WTC11 (cell line): ENCODE results near the gene SGIP1. TPM values are rescaled to one million over a fixed set of nuclear protein-coding genes. Genes with fewer than 3 reads are reported as not detected.

Experiments
- ATAC-seq: fragments of 200-7000 bp; cut with Tn5 transposase; 2 replicates; pipeline ENCODE4 v1.10.0; 2021; ENCODE audit warnings: mild to moderate bottlenecking, moderate library complexity
- CTCF ChIA-PET: fragments of 300-600 bp; sonication (Branson Sonifier 250); formaldehyde crosslinking; loops from one replicate; lab custom pipeline; 2021; ENCODE audit warnings: antibody characterized with exemption; lab: Charles Lee
- POLR2A ChIA-PET: fragments of 350-600 bp; sonication (Branson Sonifier 250); formaldehyde crosslinking; loops from one replicate; lab custom pipeline; 2021; ENCODE audit warnings: antibody characterized with exemption; lab: Charles Lee
- DNase-seq: peaks from one replicate; pipeline ENCODE4 v3.0.0; 2021; ENCODE audit warnings: low spot score
- H3K27ac Mint-ChIP-seq: 2 replicates; pipeline ENCODE4 v1.8.0; 2021; ENCODE audit warnings: mixed read lengths
- H3K27me3 Mint-ChIP-seq: 2 replicates; pipeline ENCODE4 v1.8.0; 2021; ENCODE audit warnings: low read depth, mild to moderate bottlenecking, moderate library complexity, mixed read lengths
- H3K36me3 Mint-ChIP-seq: 2 replicates; pipeline ENCODE4 v1.8.0; 2021; ENCODE audit warnings: mixed read lengths
- H3K4me1 Mint-ChIP-seq: 2 replicates; pipeline ENCODE4 v1.8.0; 2022; ENCODE audit warnings: mixed read lengths
- H3K4me3 Mint-ChIP-seq: 2 replicates; pipeline ENCODE4 v1.8.0; 2021; ENCODE audit warnings: mild to moderate bottlenecking, moderate library complexity, mixed read lengths
- H3K9me3 Mint-ChIP-seq: 2 replicates; pipeline ENCODE4 v1.8.0; 2021; ENCODE audit warnings: mixed read lengths
- CREM ChIP-seq: sonication (generic); formaldehyde crosslinking; IDR thresholded peaks from 2 replicates; pipeline ENCODE4 v1.8.1; 2022; ENCODE audit warnings: mild to moderate bottlenecking, missing genetic modification reagents, moderate library complexity
- CTCF ChIP-seq: fragments of 200-600 bp; IDR thresholded peaks from 2 replicates; pipeline ENCODE4 v1.8.0; 2022; ENCODE audit warnings: antibody characterized with exemption
- E2F1 ChIP-seq: sonication (generic); formaldehyde crosslinking; IDR thresholded peaks from 2 replicates; pipeline ENCODE4 v1.8.0; 2022; ENCODE audit warnings: mild to moderate bottlenecking, missing genetic modification reagents
- E2F4 ChIP-seq: sonication (generic); formaldehyde crosslinking; IDR thresholded peaks from 2 replicates; pipeline ENCODE4 v1.8.1; 2022; ENCODE audit warnings: low read depth, mild to moderate bottlenecking, moderate library complexity, missing genetic modification reagents, borderline replicate concordance
- E2F5 ChIP-seq: sonication (generic); formaldehyde crosslinking; IDR thresholded peaks from 2 replicates; pipeline ENCODE4 v1.8.1; 2022; ENCODE audit warnings: mild to moderate bottlenecking, moderate library complexity, missing genetic modification reagents
- EMX1 ChIP-seq: fragments of 250-450 bp; sonication (Bioruptor Pico); IDR thresholded peaks from 2 replicates; pipeline ENCODE4 v1.8.0; 2021; ENCODE audit warnings: mild to moderate bottlenecking
- ESRRA ChIP-seq: sonication (generic); formaldehyde crosslinking; IDR thresholded peaks from 2 replicates; pipeline ENCODE4 v1.8.1; 2022; ENCODE audit warnings: mild to moderate bottlenecking, missing genetic modification reagents, borderline replicate concordance
- ETV6 ChIP-seq: sonication (generic); formaldehyde crosslinking; IDR thresholded peaks from 2 replicates; pipeline ENCODE4 v1.8.1; 2022; ENCODE audit warnings: mild to moderate bottlenecking, missing genetic modification reagents
- JAZF1 ChIP-seq: fragments of 250-450 bp; sonication (Bioruptor Pico); IDR thresholded peaks from 2 replicates; pipeline ENCODE4 v1.9.0; 2021; ENCODE audit warnings: moderate library complexity, mild to moderate bottlenecking, inconsistent platforms
- MAX ChIP-seq: sonication (generic); formaldehyde crosslinking; IDR thresholded peaks from 2 replicates; pipeline ENCODE4 v1.8.0; 2022; ENCODE audit warnings: mild to moderate bottlenecking, missing genetic modification reagents
- NFYB ChIP-seq: sonication (generic); formaldehyde crosslinking; conservative IDR thresholded peaks from 2 replicates; pipeline ENCODE4 v1.8.0; 2022; ENCODE audit warnings: low read depth, missing genetic modification reagents
- OVOL2 ChIP-seq: fragments of 250-450 bp; sonication (Bioruptor Pico); IDR thresholded peaks from 2 replicates; pipeline ENCODE4 v1.9.0; 2021; ENCODE audit warnings: mild to moderate bottlenecking, borderline replicate concordance
- RORB ChIP-seq: fragments of 250-450 bp; sonication (Bioruptor Pico); IDR thresholded peaks from 2 replicates; pipeline ENCODE4 v1.9.0; 2021; ENCODE audit warnings: mild to moderate bottlenecking
- SMAD4 ChIP-seq: sonication (generic); formaldehyde crosslinking; IDR thresholded peaks from 2 replicates; pipeline ENCODE4 v1.8.0; 2022; ENCODE audit warnings: mild to moderate bottlenecking, missing genetic modification reagents
- SOX15 ChIP-seq: fragments of 250-450 bp; sonication (Bioruptor Pico); IDR thresholded peaks from 2 replicates; pipeline ENCODE4 v1.9.0; 2021; ENCODE audit warnings: mild to moderate bottlenecking
- STAT6 ChIP-seq: sonication (generic); formaldehyde crosslinking; conservative IDR thresholded peaks from 2 replicates; pipeline ENCODE4 v1.8.1; 2023; ENCODE audit warnings: mild to moderate bottlenecking, low read depth, missing genetic modification reagents, moderate library complexity
- TCF7 ChIP-seq: sonication (generic); formaldehyde crosslinking; IDR thresholded peaks from 2 replicates; pipeline ENCODE4 v1.8.0; 2022; ENCODE audit warnings: mild to moderate bottlenecking, low read depth, missing genetic modification reagents, moderate library complexity
- ZBTB21 ChIP-seq: sonication (generic); formaldehyde crosslinking; IDR thresholded peaks from 2 replicates; pipeline ENCODE4 v1.8.1; 2023; ENCODE audit warnings: mild to moderate bottlenecking, missing genetic modification reagents, borderline replicate concordance
- ZMAT4 ChIP-seq: fragments of 250-450 bp; sonication (Bioruptor Pico); IDR thresholded peaks from 2 replicates; pipeline ENCODE4 v1.9.0; 2021; ENCODE audit warnings: mild to moderate bottlenecking
- total RNA-seq: library from RNA; stranded (reverse); gene quantifications from 3 replicates; pipeline ENCODE4 v1.2.3, GENCODE V29; 2021

The SGIP1 gene
- total RNA-seq, 1 experiment from 2014 or later, result 3.9 TPM

- no peak for TF ChIP-seq E2F1
- no peak for TF ChIP-seq RORB (CRISPR knock-in tag)
- no peak for TF ChIP-seq NFYB (CRISPR knock-in tag)
These were observed 227.3 kb downstream of the SGIP1 start (continued) for GRCh38 chr1:66761221-66761620.

GRCh38 chr1:66764994-66765578, 231.1 kb downstream of the SGIP1 start:
- CTCF ChIA-PET, result interaction anchor here (0.5 to 2.9 kb wide), 11 partner anchors 18 to 1701 kb away, joined by 3 to 20 read pairs (median 3); partner anchors contain the start of genes DNAI4 and MIER1
- H3K36me3 Mint-ChIP-seq, result no peaks in the 10 kb centered on the region
- H3K4me3 Mint-ChIP-seq, result no peak overlapping the region
- peaks cover 14% of the 10 kb centered on the region for H3K9me3 Mint-ChIP-seq
- ATAC-seq, result peak; percentile 34; the same call in 1 of the 2 replicates
- peak; percentile 35; the same call in 1 of the 2 replicates for TF ChIP-seq CTCF
- no peak for TF ChIP-seq E2F4
- TF ChIP-seq, all 79 proteins: peak for 1
- DNase-seq, result peak; percentile 16
- no peaks in the 10 kb centered on the region for H3K27me3 Mint-ChIP-seq
- H3K27ac Mint-ChIP-seq, result no peak overlapping the region
- no peaks in the 10 kb centered on the region for H3K4me1 Mint-ChIP-seq
- POLR2A ChIA-PET, result no interaction called here

- Mint-ChIP-seq H3K4me3 (no peak overlapping the region), H3K27me3 (no peaks in the 10 kb centered on the region), H3K4me1 (no peaks in the 10 kb centered on the region), H3K9me3 (peaks cover 10% of the 10 kb centered on the region), H3K27ac (no peak overlapping the region), H3K36me3 (no peaks in the 10 kb centered on the region)
- no peak for DNase-seq
- ChIA-PET CTCF (interaction anchor here (1.0 kb wide), 1 partner anchor 445 kb away, joined by 3 read pairs; no protein-coding TSS in a partner anchor), POLR2A (no interaction called here)
- ATAC-seq, result no peak
- TF ChIP-seq ETV6, result no peak
- no peak for TF ChIP-seq EMX1
- no peak for TF ChIP-seq TCF7 (CRISPR knock-in tag)
- TF ChIP-seq CREM (CRISPR knock-in tag), result no peak
- no peak for TF ChIP-seq RORB (CRISPR knock-in tag)
- no peak for TF ChIP-seq ESRRA
- TF ChIP-seq ZMAT4 (CRISPR knock-in tag), result no peak
These were observed 233.7 kb downstream of the SGIP1 start for GRCh38 chr1:66767626-66768025.

- H3K36me3 Mint-ChIP-seq, result no peaks in the 10 kb centered on the region
- no peak overlapping the region for H3K27ac Mint-ChIP-seq
- no peaks in the 10 kb centered on the region for H3K9me3 Mint-ChIP-seq
- no peaks in the 10 kb centered on the region for H3K4me1 Mint-ChIP-seq
- ChIA-PET CTCF (no interaction called here), POLR2A (no interaction called here)
- no peak overlapping the region for H3K4me3 Mint-ChIP-seq
- no peaks in the 10 kb centered on the region for H3K27me3 Mint-ChIP-seq
- ATAC-seq, result no peak
- DNase-seq, result no peak
- TF ChIP-seq SOX15, result no peak
- no peak for TF ChIP-seq STAT6 (CRISPR knock-in tag)
- no peak for TF ChIP-seq OVOL2 (CRISPR knock-in tag)
- TF ChIP-seq SMAD4 (CRISPR knock-in tag), result no peak
- TF ChIP-seq MAX (CRISPR knock-in tag), result no peak
- TF ChIP-seq E2F5, result no peak
- no peak for TF ChIP-seq JAZF1 (CRISPR knock-in tag)
- TF ChIP-seq ZBTB21 (CRISPR knock-in tag), result no peak
These were observed 235.0 kb downstream of the SGIP1 start for GRCh38 chr1:66768965-66769364.
